GM12892 (cell line): ENCODE data around the gene ALPL.

Experiments used
- POLR2A ChIP-seq: IDR thresholded peaks from 2 replicates; pipeline ENCODE4 v1.6.1; 2011; ENCODE audit warnings: low read depth, low read length, control low read depth
- POLR2AphosphoS5 ChIP-seq: IDR thresholded peaks from 2 replicates; pipeline ENCODE4 v1.6.1; 2011; ENCODE audit warnings: low read depth, low read length, control low read depth
- TAF1 ChIP-seq: IDR thresholded peaks from 2 replicates; pipeline ENCODE4 v1.6.1; 2011; ENCODE audit warnings: low read depth, mild to moderate bottlenecking, control low read depth, low read length, borderline replicate concordance

- TF ChIP-seq TAF1 = no peak
- TF ChIP-seq POLR2A = no peak
- TF ChIP-seq POLR2AphosphoS5 = no peak
These were observed 54.7 kb downstream of the ALPL start for GRCh38 chr1:21563971-21564370.
